Left lung (tissue), 10 donors: ENCODE measurements around the gene KIF3B. TPM values are rescaled to one million over a fixed set of nuclear protein-coding genes. Genes with fewer than 3 reads are reported as not detected.
A peak's percentile ranks its signal among the peaks of the same experiment; 100 is the strongest.

ENCODE experiments used
- ATAC-seq: fragments of 200-7000 bp; cut with Tn5 transposase; one replicate; pipeline ENCODE4 v1.9.1; 2020; ENCODE audit warnings: moderate library complexity
- DNase-seq, 4 donors: peaks; one replicate each; pipeline ENCODE4 v3.0.0-alpha.2; 2013 to 2020
- H3K27ac ChIP-seq, 2 donors: fragments of 200-600 bp; sonication (generic) in 1 of 2; one replicate each; pipeline versions ENCODE4 v1.5.0 to v1.8.0; 2020 to 2021
- H3K27me3 ChIP-seq, 2 donors: fragments of 200-600 bp; sonication (generic) in 1 of 2; one replicate each; pipeline versions ENCODE4 v1.5.0 to v1.8.0; 2020 to 2021
- H3K36me3 ChIP-seq, 2 donors: fragments of 200-600 bp; sonication (generic) in 1 of 2; one replicate each; pipeline versions ENCODE4 v1.5.0 to v1.8.0; 2020 to 2021
- H3K4me1 ChIP-seq, 2 donors: fragments of 200-600 bp; one replicate each; pipeline ENCODE4 v1.8.0; 2021
- H3K4me3 ChIP-seq, 2 donors: fragments of 200-600 bp; sonication (generic) in 1 of 2; one replicate each; pipeline versions ENCODE4 v1.5.0 to v1.8.0; 2020 to 2021; ENCODE audit warnings: mild to moderate bottlenecking in 1 of 2
- H3K9me3 ChIP-seq, 2 donors: fragments of 200-600 bp; sonication (generic) in 1 of 2; one replicate each; pipeline versions ENCODE4 v1.5.0 to v1.8.0; 2020 to 2021
- CTCF ChIP-seq, 2 donors: fragments of 200-600 bp; sonication (generic) in 1 of 2; IDR thresholded peaks; one replicate each; pipeline versions ENCODE4 v1.5.0 to v1.8.0; 2021; ENCODE audit warnings: antibody characterized with exemption in 2 of 2
- intact Hi-C, 2 donors: fragments of 100-400 bp; cut with DNase I; formaldehyde crosslinking; loops; one replicate each; pipeline versions ENCODE4 v1.11.2 to v1.14.2; 2022
- polyA plus RNA-seq, 6 donors: library from polyadenylated mRNA; unstranded; fragments of 120-200 nt; gene quantifications; one replicate each; pipeline ENCODE4 v1.2.1, GENCODE V29; 2013; ENCODE audit not compliant: insufficient read length in 6 of 6
- total RNA-seq, 2 donors: library from RNA; stranded (reverse); fragmentation: NEBNext Ultra II Directional; extraction: Animal tissue kit (Norgen Biotek cat#: 25700); gene quantifications; one replicate each; pipeline ENCODE4 v1.2.1, GENCODE V29; 2021
- donor health status: DM: no; HTN: yes; CAD: no.
- donor health status: DM: no; HTN: no; CAD: no.

The KIF3B gene
- total and polyA plus RNA-seq, 8 donors: 22.9 to 34.6 (median 27.6) TPM

DNA sequence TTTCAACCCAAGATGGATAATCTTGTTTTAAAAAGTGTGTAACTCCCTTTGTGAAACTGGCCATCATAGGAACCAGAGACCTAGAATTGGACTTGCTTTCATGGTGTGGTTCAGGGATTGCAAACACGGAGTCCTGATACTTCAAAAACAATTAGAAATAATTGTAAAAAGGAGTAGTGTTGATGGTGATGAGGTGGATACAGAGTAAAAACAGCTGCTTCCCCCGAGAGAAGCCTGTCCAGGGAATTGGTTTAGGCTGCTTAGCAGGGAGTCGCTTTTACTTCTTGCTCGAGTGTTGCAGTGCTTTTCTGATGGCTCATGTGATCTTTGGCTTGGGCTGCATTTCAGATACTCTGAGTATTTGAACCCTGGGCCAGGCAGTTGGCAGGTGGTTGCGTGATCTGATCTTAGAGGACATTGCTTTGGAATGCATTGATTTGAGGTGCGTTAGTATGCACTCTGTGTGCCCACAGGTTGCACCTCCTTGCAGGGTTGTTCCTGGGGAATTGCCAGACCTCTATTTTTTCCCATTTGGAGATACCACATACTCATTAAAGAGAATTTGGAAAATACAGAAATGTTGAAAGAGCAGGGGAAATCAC, 19.5 kb downstream of the KIF3B start:
- H3K4me1 ChIP-seq: peaks cover 0 to 9% of the 10 kb centered on the region in 2 donors
- DNase-seq (peak in 2 of 4 donors; percentile 78 to 82), ATAC-seq (peak; percentile 59)
- H3K4me3 ChIP-seq: no peak overlapping the region
- H3K36me3 ChIP-seq: no peaks in the 10 kb centered on the region
- TF ChIP-seq CTCF (IDR thresholded peaks at IDR 0.05): no peak
- no peaks in the 10 kb centered on the region for H3K27me3 ChIP-seq
- intact Hi-C loops: no loop called here
- no peak overlapping the region for H3K27ac ChIP-seq
- H3K9me3 ChIP-seq: no peaks in the 10 kb centered on the region

DNA sequence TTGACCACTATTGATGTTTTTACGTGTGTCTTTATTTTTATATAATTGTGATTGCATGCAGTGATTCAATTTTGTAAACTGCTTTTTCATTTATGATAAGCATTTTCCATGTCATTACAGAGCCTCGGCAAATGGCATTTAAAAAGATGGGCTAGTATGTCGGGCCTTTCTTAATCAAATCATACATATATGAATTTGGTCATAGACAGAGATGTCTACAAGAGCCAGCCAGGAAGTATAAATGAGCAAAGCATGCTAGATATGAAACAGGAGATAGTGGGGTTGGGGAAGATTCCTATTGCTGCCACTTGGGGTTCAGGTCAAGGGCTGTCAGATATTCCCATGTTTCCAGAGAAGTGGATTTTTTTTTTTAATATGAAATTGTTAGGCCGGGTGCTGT, 20.0 kb downstream of the KIF3B start:
- no peaks in the 10 kb centered on the region for H3K9me3 ChIP-seq
- no peak for TF ChIP-seq CTCF (IDR thresholded peaks at IDR 0.05)
- no peak overlapping the region for H3K27ac ChIP-seq
- no peaks in the 10 kb centered on the region for H3K36me3 ChIP-seq
- intact Hi-C loops: no loop called here
- ATAC-seq (no peak), DNase-seq (no peak)
- no peak overlapping the region for H3K4me3 ChIP-seq
- peaks cover 0 to 9% of the 10 kb centered on the region in 2 donors for H3K4me1 ChIP-seq
- no peaks in the 10 kb centered on the region for H3K27me3 ChIP-seq

GRCh38 chr20:32300647-32301046, 23.2 kb downstream of the KIF3B start:
- Histone ChIP-seq H3K9me3 (no peaks in the 10 kb centered on the region), H3K4me1 (peaks cover 0 to 9% of the 10 kb centered on the region in 2 donors), H3K36me3 (no peaks in the 10 kb centered on the region), H3K27me3 (no peaks in the 10 kb centered on the region), H3K27ac (no peak overlapping the region), H3K4me3 (no peak overlapping the region)
- intact Hi-C loops: no loop called here
- DNase-seq: no peak
- no peak for ATAC-seq
- no peak for TF ChIP-seq CTCF (IDR thresholded peaks at IDR 0.05)

- DNase-seq: no peak
- H3K36me3 ChIP-seq: no peaks in the 10 kb centered on the region
- intact Hi-C loops: no loop called here
- H3K4me1 ChIP-seq: peaks cover 0 to 9% of the 10 kb centered on the region in 2 donors
- no peak for ATAC-seq
- no peaks in the 10 kb centered on the region for H3K9me3 ChIP-seq
- no peak for TF ChIP-seq CTCF (IDR thresholded peaks at IDR 0.05)
- no peak overlapping the region for H3K4me3 ChIP-seq
- H3K27me3 ChIP-seq: no peaks in the 10 kb centered on the region
- H3K27ac ChIP-seq: no peak overlapping the region
Observed at GRCh38 chr20:32301719-32302506, 24.5 kb downstream of the KIF3B start.

DNA sequence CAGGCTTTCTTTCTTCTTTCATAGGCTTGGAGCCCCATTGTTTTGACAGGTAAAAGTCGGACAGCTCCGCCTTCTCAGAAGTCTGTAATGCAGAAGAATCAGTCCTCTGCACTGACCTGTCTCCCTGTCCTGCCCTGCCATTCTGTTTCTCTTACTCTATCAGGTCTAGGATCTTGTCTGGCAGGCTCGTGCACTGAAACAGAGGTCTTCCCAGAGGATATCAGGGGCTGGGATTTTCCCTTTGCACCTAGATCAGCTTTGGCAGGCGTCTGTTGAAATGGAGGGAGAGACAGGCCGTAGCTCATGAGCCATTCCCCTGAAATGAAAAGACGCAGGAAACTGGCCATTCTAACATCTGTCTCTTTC, 25.0 kb downstream of the KIF3B start:
- DNase-seq: no peak
- no peak for TF ChIP-seq CTCF (IDR thresholded peaks at IDR 0.05)
- H3K27me3 ChIP-seq: no peaks in the 10 kb centered on the region
- H3K27ac ChIP-seq: no peak overlapping the region
- no peak for ATAC-seq
- peaks cover 0 to 9% of the 10 kb centered on the region in 2 donors for H3K4me1 ChIP-seq
- intact Hi-C loops: no loop called here
- no peaks in the 10 kb centered on the region for H3K36me3 ChIP-seq
- no peaks in the 10 kb centered on the region for H3K9me3 ChIP-seq
- no peak overlapping the region for H3K4me3 ChIP-seq
